Measurements from ENCODE around the gene NEU3. TPM values are rescaled to one million over a fixed set of nuclear protein-coding genes. Genes with fewer than 3 reads are reported as not detected.

Gene NEU3
- total and polyA plus RNA-seq, 2 of the 4 experiments (the other 2 are of a cell fraction), result 5.5 to 10.6 TPM

DNA sequence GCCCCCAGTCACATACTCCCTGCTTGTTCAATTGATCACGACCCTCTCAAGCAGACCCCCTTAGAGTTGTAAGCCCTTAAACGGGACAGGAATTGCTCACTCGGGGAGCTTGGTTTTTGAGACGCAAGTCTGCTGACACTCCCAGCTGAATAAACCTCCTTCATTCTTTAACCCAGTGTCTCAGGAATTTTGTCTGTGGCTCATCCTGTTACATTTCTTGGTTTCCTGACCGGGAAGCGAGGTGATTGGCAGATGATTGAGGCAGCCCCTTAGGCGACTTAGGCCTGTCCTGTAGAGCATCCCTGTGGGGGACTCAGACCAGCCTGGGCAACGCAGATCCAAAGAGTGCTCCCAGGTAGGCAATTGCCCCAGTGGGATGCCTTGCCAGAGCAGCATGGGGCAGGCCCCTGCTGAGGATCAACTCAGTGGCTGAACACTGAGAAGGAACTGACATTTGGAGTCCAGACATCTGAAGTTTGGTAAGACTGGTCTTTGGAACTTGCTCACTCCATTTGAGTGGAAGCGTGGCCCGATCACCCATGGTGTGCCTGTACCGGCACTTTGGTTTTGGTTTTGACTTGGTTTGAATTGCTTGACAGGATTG is 51.5 kb downstream of the NEU3 start:
- ChIA-PET CTCF (no interaction called here), POLR2A (ENCODE audit: unreplicated experiment) (no interaction called here)
- Histone ChIP-seq H2AFZ (replicated peaks; ENCODE audit: low read length, poor library complexity) (no peak overlapping the region), H2BK20ac (ENCODE audit: low read depth, low read length) (no peak overlapping the region), H3K79me1 (ENCODE audit: low read depth in 1 of 2, low read length in 2 of 2) (no peaks in the 10 kb centered on the region), H2BK15ac (ENCODE audit: low read depth, low read length) (no peak overlapping the region), H2AK9ac (replicated peaks; ENCODE audit: low read depth, low read length, poor library complexity) (no peak overlapping the region), H3K4me1 (ENCODE audit: control insufficient read depth, insufficient read depth, low read length) (no peaks in the 10 kb centered on the region), H3K36me3 (ENCODE audit: control insufficient read depth, insufficient read depth, low read length) (no peaks in the 10 kb centered on the region), H2AK5ac (ENCODE audit: low read depth, low read length) (no peak overlapping the region), H3K4me2 (ENCODE audit: low read depth, low read length) (no peak overlapping the region), H3K18ac (ENCODE audit: low read depth, low read length) (no peak overlapping the region), H2BK120ac (ENCODE audit: low read depth, low read length) (no peak overlapping the region), H3K4me3 (ENCODE audit: insufficient read depth, low read depth, low read length) (no peak overlapping the region), H2BK5ac (ENCODE audit: low read depth, low read length, poor library complexity, severe bottlenecking) (no peak overlapping the region), H3K9ac (ENCODE audit: low read depth, low read length) (no peak overlapping the region), H4K20me1 (ENCODE audit: insufficient read depth, low read length) (no peaks in the 10 kb centered on the region), H3K4ac (ENCODE audit: low read depth, low read length) (no peak overlapping the region), H3K23ac (ENCODE audit: low read depth, low read length) (no peak overlapping the region), H4K5ac (ENCODE audit: low read depth, low read length) (no peak overlapping the region), H3K27me3 (ENCODE audit: control insufficient read depth, insufficient read depth, low read length) (peaks cover 15% of the 10 kb centered on the region), H3K14ac (replicated peaks; ENCODE audit: low read depth, low read length) (no peak overlapping the region), H3K27ac (ENCODE audit: insufficient read depth, low read length) (no peak overlapping the region), H3K56ac (ENCODE audit: extremely low read depth, insufficient read depth, low read length) (no peak overlapping the region), H4K8ac (ENCODE audit: low read depth in 2 of 2, low read length in 2 of 2) (no peak overlapping the region), H3K9me1 (ENCODE audit: insufficient read depth, low read length) (no peaks in the 10 kb centered on the region), H4K91ac (ENCODE audit: insufficient read depth, low read depth, low read length) (no peak overlapping the region), H3K9me3 (ENCODE audit: control insufficient read depth, insufficient read depth, low read length) (no peaks in the 10 kb centered on the region)
- TF ChIP-seq CHD1 (IDR thresholded peaks at IDR 0.05; ENCODE audit: low read depth, low read length) (no peak), CEBPB (IDR thresholded peaks at IDR 0.05; ENCODE audit: low read depth, low read length) (no peak), FOS (IDR thresholded peaks at IDR 0.05; ENCODE audit: low read depth, low read length) (no peak), RCOR1 (IDR thresholded peaks at IDR 0.05; ENCODE audit: insufficient replicate concordance, low read length) (no peak), MAFK (IDR thresholded peaks at IDR 0.05; ENCODE audit: low read depth, low read length) (no peak), RFX5 (IDR thresholded peaks at IDR 0.05; ENCODE audit: low read depth, low read length) (no peak), POLR2A (IDR thresholded peaks at IDR 0.05; ENCODE audit: low read depth, low read length) (no peak), SMC3 (IDR thresholded peaks at IDR 0.05; ENCODE audit: low read depth, low read length) (no peak), BHLHE40 (IDR thresholded peaks at IDR 0.05; ENCODE audit: low read depth, low read length) (no peak), MXI1 (IDR thresholded peaks at IDR 0.05; ENCODE audit: borderline replicate concordance, low read depth, low read length) (no peak), NFE2L2 (IDR thresholded peaks at IDR 0.05; ENCODE audit: low read depth, low read length) (no peak), MAZ (IDR thresholded peaks at IDR 0.05; ENCODE audit: borderline replicate concordance, low read depth, low read length) (no peak), RAD21 (IDR thresholded peaks at IDR 0.05; ENCODE audit: low read length) (no peak)
- TF ChIP-seq, protein P1, sequence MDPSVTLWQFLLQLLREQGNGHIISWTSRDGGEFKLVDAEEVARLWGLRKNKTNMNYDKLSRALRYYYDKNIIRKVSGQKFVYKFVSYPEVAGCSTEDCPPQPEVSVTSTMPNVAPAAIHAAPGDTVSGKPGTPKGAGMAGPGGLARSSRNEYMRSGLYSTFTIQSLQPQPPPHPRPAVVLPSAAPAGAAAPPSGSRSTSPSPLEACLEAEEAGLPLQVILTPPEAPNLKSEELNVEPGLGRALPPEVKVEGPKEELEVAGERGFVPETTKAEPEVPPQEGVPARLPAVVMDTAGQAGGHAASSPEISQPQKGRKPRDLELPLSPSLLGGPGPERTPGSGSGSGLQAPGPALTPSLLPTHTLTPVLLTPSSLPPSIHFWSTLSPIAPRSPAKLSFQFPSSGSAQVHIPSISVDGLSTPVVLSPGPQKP (IDR thresholded peaks at IDR 0.05; ENCODE audit: borderline replicate concordance, low read depth, low read length), result no peak
- TF ChIP-seq, protein P2, sequence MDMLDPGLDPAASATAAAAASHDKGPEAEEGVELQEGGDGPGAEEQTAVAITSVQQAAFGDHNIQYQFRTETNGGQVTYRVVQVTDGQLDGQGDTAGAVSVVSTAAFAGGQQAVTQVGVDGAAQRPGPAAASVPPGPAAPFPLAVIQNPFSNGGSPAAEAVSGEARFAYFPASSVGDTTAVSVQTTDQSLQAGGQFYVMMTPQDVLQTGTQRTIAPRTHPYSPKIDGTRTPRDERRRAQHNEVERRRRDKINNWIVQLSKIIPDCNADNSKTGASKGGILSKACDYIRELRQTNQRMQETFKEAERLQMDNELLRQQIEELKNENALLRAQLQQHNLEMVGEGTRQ (IDR thresholded peaks at IDR 0.05; ENCODE audit: low read depth, low read length), result no peak
- WGBS, 2 experiments (ENCODE audit: extremely low coverage in 2 of 2, insufficient read length in 1 of 2), result 55% methylated on average over 5 of the region's 11 CpGs; no CpG with 5 or more reads in 1 of the 2 experiments
- no peak for ATAC-seq (ENCODE audit: low read depth)
- BruUV-seq (replicated peaks), result no TSS peak
- intact Hi-C loops (cut with micrococcal nuclease), result no loop called here
- dilution Hi-C loops (cut with HindIII; ENCODE audit: low sequenced_read_pairs, unreplicated experiment), result no loop called here
- no peak for DNase-seq
- in situ Hi-C loops (cut with MboI; ENCODE audit: low sequenced_read_pairs), result no loop called here
